ENCODE measurements around the gene DBN1. TPM values are rescaled to one million over a fixed set of nuclear protein-coding genes. Genes with fewer than 3 reads are reported as not detected.

DBN1 gene
- total RNA-seq, 4 donors from 2014 or later = 10.1 to 201 (median 17.4) TPM

DNA sequence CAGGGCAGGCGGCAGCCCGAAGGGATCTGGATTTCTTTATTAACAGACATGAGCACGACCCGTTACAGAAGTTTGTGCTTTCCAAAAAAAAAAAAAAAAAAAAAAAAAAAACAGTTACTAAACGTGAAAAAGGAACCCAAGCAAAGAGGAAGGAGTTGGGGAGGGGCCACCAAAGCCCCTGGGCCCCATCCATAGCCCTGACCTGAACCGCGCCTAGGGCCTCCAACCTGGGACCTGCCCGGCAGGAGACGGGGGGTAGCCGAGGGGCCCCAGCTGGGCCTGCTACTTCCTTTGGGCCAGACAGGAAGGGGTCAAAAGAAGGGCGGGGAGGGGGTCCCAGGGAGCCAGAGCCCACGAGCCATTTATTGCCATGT lies 16.9 kb downstream of the DBN1 start:
- peaks cover 10 to 27% (median 24%) of the 10 kb centered on the region in 4 donors for H3K4me1 ChIP-seq
- H3K4me3 ChIP-seq = no peak overlapping the region
- H3K27ac ChIP-seq = peak overlapping the region; percentile 17 to 92 (median 88)
- TF ChIP-seq POLR2A (IDR thresholded peaks at IDR 0.05) (no peak), POLR2AphosphoS5 (IDR thresholded peaks at IDR 0.05) (no peak), EP300 (IDR thresholded peaks at IDR 0.05; ENCODE audit: low read depth) (no peak)
- TF ChIP-seq, protein P1, sequence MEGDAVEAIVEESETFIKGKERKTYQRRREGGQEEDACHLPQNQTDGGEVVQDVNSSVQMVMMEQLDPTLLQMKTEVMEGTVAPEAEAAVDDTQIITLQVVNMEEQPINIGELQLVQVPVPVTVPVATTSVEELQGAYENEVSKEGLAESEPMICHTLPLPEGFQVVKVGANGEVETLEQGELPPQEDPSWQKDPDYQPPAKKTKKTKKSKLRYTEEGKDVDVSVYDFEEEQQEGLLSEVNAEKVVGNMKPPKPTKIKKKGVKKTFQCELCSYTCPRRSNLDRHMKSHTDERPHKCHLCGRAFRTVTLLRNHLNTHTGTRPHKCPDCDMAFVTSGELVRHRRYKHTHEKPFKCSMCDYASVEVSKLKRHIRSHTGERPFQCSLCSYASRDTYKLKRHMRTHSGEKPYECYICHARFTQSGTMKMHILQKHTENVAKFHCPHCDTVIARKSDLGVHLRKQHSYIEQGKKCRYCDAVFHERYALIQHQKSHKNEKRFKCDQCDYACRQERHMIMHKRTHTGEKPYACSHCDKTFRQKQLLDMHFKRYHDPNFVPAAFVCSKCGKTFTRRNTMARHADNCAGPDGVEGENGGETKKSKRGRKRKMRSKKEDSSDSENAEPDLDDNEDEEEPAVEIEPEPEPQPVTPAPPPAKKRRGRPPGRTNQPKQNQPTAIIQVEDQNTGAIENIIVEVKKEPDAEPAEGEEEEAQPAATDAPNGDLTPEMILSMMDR (IDR thresholded peaks at IDR 0.05) = no peak
- no peak for DNase-seq
- WGBS, 2 donors (ENCODE audit: low coverage in 1 of 2) = 19% methylated on average over 12 of the region's 12 CpGs; no CpG with 5 or more reads in 1 of the 2 donors
- no peaks in the 10 kb centered on the region for H3K9me3 ChIP-seq
- H3K27me3 ChIP-seq = no peaks in the 10 kb centered on the region
- no peaks in the 10 kb centered on the region for H3K36me3 ChIP-seq
- intact Hi-C loops (cut with DNase I; ENCODE audit: low total_unique reads) = loop anchor here (2.0 to 10.0 kb wide), 2 partner anchors 40 to 142 kb away; partner anchors contain the start of genes MXD3 and PDLIM7
- in situ Hi-C loops (cut with MboI; ENCODE audit: low pct_ligation_motif_present in 1 of 4, low pct_unique_long_range_greater_than_20kb in 1 of 4, low sequenced_read_pairs in 3 of 4) = loop anchor here in 2 of 4 donors (5.0 to 25.0 kb wide), 2 partner anchors 64 to 144 kb away; partner anchors contain the start of genes MXD3 (in 1 of the 2), PRELID1 (in 1 of the 2) and RAB24 (in 1 of the 2)

DNA sequence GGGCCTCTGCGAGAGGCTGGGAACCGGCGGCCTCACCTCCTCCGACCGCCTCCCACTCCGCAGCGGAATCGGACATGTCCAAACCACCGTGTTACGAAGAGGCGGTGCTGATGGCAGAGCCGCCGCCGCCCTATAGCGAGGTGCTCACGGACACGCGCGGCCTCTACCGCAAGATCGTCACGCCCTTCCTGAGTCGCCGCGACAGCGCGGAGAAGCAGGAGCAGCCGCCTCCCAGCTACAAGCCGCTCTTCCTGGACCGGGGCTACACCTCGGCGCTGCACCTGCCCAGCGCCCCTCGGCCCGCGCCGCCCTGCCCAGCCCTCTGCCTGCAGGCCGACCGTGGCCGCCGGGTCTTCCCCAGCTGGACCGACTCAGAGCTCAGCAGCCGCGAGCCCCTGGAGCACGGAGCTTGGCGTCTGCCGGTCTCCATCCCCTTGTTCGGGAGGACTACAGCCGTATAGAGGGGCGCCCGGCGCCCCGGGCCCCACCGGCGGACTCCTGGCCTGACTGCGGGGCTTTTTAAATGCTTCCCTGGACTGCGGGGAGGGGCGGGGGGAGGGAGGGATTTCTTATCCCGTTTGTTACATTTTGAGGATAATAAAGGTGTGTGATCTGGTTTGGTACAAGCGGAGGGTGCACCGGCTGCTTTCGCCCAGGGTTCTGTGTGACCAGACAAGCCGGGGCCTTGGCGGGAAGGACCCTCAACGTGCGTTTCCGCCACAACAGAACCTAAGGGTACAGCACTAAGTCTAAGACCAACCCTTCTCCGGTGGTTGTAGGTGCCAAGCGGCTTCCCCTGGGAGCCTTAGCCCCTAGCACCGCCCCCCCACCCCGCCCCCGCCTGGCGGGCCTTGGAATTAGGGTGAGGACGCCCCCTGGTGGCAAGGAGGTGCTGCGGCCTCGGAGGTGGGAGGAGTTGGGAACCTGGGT lies 17.5 kb downstream of the DBN1 start:
- intact Hi-C loops (cut with DNase I; ENCODE audit: low total_unique reads) (loop anchor here (2.0 to 10.0 kb wide), 3 partner anchors 41 to 141 kb away; partner anchors contain the start of genes MXD3 and PDLIM7), in situ Hi-C loops (cut with MboI; ENCODE audit: low pct_ligation_motif_present in 1 of 4, low pct_unique_long_range_greater_than_20kb in 1 of 4, low sequenced_read_pairs in 3 of 4) (loop anchor here in 2 of 4 donors (5.0 to 25.0 kb wide), 2 partner anchors 64 to 144 kb away; partner anchors contain the start of genes MXD3 (in 1 of the 2), PRELID1 (in 1 of the 2) and RAB24 (in 1 of the 2))
- peak overlapping the region; percentile 46 to 67 (median 64) for H3K4me3 ChIP-seq
- WGBS, 2 donors (ENCODE audit: low coverage in 1 of 2) = 0% methylated on average over 58 of the region's 76 CpGs; no CpG with 5 or more reads in 1 of the 2 donors
- no peaks in the 10 kb centered on the region for H3K9me3 ChIP-seq
- peak overlapping the region; percentile 76 to 92 (median 88) for H3K27ac ChIP-seq
- H3K27me3 ChIP-seq = no peaks in the 10 kb centered on the region
- DNase-seq = peak; percentile 97
- no peaks in the 10 kb centered on the region for H3K36me3 ChIP-seq
- TF ChIP-seq, protein P1 (IDR thresholded peaks at IDR 0.05) = peak; percentile 76 to 99 (median 97)
- peak; percentile 12 to 36 (median 15) for TF ChIP-seq POLR2AphosphoS5 (IDR thresholded peaks at IDR 0.05)
- TF ChIP-seq POLR2A (IDR thresholded peaks at IDR 0.05) = no peak
- H3K4me1 ChIP-seq = peaks cover 10 to 27% (median 24%) of the 10 kb centered on the region in 4 donors

DNA sequence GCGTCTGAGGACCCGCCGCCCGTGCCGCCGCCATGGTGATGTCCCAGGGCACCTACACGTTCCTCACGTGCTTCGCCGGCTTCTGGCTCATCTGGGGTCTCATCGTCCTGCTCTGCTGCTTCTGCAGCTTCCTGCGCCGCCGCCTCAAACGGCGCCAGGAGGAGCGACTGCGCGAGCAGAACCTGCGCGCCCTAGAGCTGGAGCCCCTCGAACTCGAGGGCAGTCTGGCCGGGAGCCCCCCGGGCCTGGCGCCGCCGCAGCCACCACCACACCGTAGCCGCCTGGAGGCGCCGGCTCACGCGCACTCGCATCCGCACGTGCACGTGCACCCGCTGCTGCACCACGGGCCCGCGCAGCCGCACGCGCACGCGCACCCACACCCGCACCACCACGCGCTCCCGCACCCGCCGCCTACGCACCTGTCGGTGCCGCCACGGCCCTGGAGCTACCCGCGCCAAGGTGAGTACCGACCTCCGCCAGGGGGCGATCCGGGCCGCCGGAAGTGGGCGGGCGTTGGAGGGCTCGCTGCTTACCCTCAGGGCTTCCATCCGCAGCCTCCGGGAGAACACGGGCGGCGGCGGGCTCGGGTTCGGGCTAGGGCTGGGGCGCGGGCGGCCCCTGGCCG lies 18.3 kb downstream of the DBN1 start:
- peak; percentile 93 for DNase-seq
- intact Hi-C loops (cut with DNase I; ENCODE audit: low total_unique reads) = loop anchor here (2.0 to 10.0 kb wide), 2 partner anchors 52 to 140 kb away; partner anchors contain the start of gene MXD3
- H3K4me1 ChIP-seq = peaks cover 10 to 27% (median 24%) of the 10 kb centered on the region in 4 donors
- H3K36me3 ChIP-seq = no peaks in the 10 kb centered on the region
- in situ Hi-C loops (cut with MboI; ENCODE audit: low pct_ligation_motif_present in 1 of 4, low pct_unique_long_range_greater_than_20kb in 1 of 4, low sequenced_read_pairs in 3 of 4) = loop anchor here in 2 of 4 donors (5.0 to 25.0 kb wide), 2 partner anchors 63 to 143 kb away; partner anchors contain the start of genes MXD3 (in 1 of the 2), PRELID1 (in 1 of the 2) and RAB24 (in 1 of the 2)
- TF ChIP-seq EP300 (IDR thresholded peaks at IDR 0.05; ENCODE audit: low read depth) (no peak), POLR2AphosphoS5 (IDR thresholded peaks at IDR 0.05) (peak; percentile 25 to 66 (median 65)), POLR2A (IDR thresholded peaks at IDR 0.05) (peak; percentile 47)
- TF ChIP-seq, protein P1 (IDR thresholded peaks at IDR 0.05) = peak; percentile 66 to 89 (median 74)
- H3K27ac ChIP-seq = peak overlapping the region; percentile 76 to 92 (median 88)
- H3K9me3 ChIP-seq = no peaks in the 10 kb centered on the region
- H3K27me3 ChIP-seq = no peaks in the 10 kb centered on the region
- peak overlapping the region; percentile 46 to 67 (median 64) for H3K4me3 ChIP-seq
- 1% methylated on average over 66 of the region's 80 CpGs; no CpG with 5 or more reads in 1 of the 2 donors for WGBS, 2 donors (ENCODE audit: low coverage in 1 of 2)

Measured in transverse colon (tissue), 4 donors.